HepG2 (cell line): ENCODE measurements around the gene RHO. TPM values are rescaled to one million over a fixed set of nuclear protein-coding genes. Genes with fewer than 3 reads are reported as not detected.

ENCODE experiments used
- BCL6 ChIP-seq: IDR thresholded peaks from 2 replicates; pipeline ENCODE4 v1.6.1; 2016; ENCODE audit warnings: missing genetic modification reagents, missing compliant biosample characterization
- CERS6 ChIP-seq: sonication (generic); formaldehyde crosslinking; IDR thresholded peaks from 2 replicates; pipeline ENCODE4 v1.5.0; 2020; ENCODE audit warnings: missing genetic modification reagents
- ESRRA ChIP-seq: sonication (generic); formaldehyde crosslinking; IDR thresholded peaks from 2 replicates; pipeline ENCODE4 v1.5.1; 2020; ENCODE audit warnings: mild to moderate bottlenecking, low read depth, missing genetic modification reagents
- FOXA3 ChIP-seq: IDR thresholded peaks from 2 replicates; pipeline ENCODE4 v1.6.1; 2016; ENCODE audit warnings: missing genetic modification reagents, missing compliant biosample characterization
- HOXA7 ChIP-seq: sonication (generic); formaldehyde crosslinking; IDR thresholded peaks from 2 replicates; pipeline ENCODE4 v1.8.1; 2022; ENCODE audit warnings: mild to moderate bottlenecking, missing genetic modification reagents, moderate library complexity
- PCBP2 ChIP-seq: fragments of 200-400 bp; formaldehyde crosslinking; optimal IDR thresholded peaks from 2 replicates; pipeline ENCODE3; 2018; ENCODE audit warnings: low read length, low read depth; ENCODE audit not compliant: poor library complexity, severe bottlenecking
- SOX6 ChIP-seq, 2 experiments: fragments of 450-650 bp in 1 of 2; sonication (generic) in 1 of 2; formaldehyde crosslinking in 1 of 2; IDR thresholded peaks; 2 replicates each; pipeline versions ENCODE4 v1.4.0 to v1.6.1; 2017 to 2020; ENCODE audit warnings: antibody characterized with exemption in 1 of 2, mild to moderate bottlenecking in 1 of 2, missing genetic modification reagents in 1 of 2
- TBL1XR1 ChIP-seq: fragments of 150-350 bp; IDR thresholded peaks from 2 replicates; pipeline ENCODE4 v1.6.1; 2014; ENCODE audit warnings: borderline replicate concordance, low read length; ENCODE audit not compliant: partially characterized antibody
- ZNF160 ChIP-seq: sonication (generic); formaldehyde crosslinking; IDR thresholded peaks from 2 replicates; pipeline ENCODE4 v1.8.0; 2022; ENCODE audit warnings: mild to moderate bottlenecking, inconsistent platforms, missing genetic modification reagents
- ZNF407 ChIP-seq: sonication (generic); formaldehyde crosslinking; IDR thresholded peaks from one replicate; pipeline ENCODE4 v1.5.1; 2020; ENCODE audit warnings: mild to moderate bottlenecking, missing genetic modification reagents; ENCODE audit errors: not compliant biosample characterization
- ZNF83 ChIP-seq: sonication (generic); formaldehyde crosslinking; IDR thresholded peaks from 2 replicates; pipeline ENCODE4 v1.4.0; 2020; ENCODE audit warnings: missing genetic modification reagents, mild to moderate bottlenecking, borderline replicate concordance
- polyA plus RNA-seq, 8 experiments: library from polyadenylated mRNA; depleted of rRNA in 3 of 8; stranded (reverse) in 7 of 8; unstranded in 1 of 8; fragments of >200 nt; fragmentation: Illumina TruSeq in 4 of 8; extraction: Trizol in 4 of 8; gene quantifications; 2 replicates each; pipeline versions ENCODE4 v1.2.1 to v1.2.3, GENCODE V29; 2011 to 2016; ENCODE audit warnings: low read depth in 4 of 8, missing spikeins in 1 of 8, mixed read lengths in 1 of 8; ENCODE audit not compliant: insufficient read depth in 1 of 8
- total RNA-seq, 5 experiments: library from RNA; depleted of rRNA; stranded (reverse); fragments of >200 nt; fragmentation: Illumina TruSeq; extraction: Trizol; gene quantifications; 2 replicates each; pipeline ENCODE4 v1.2.3, GENCODE V29; 2016; ENCODE audit warnings: low read depth in 1 of 5
- TF ChIP-seq, protein P1 (sequence below): sonication (generic); formaldehyde crosslinking; IDR thresholded peaks from 2 replicates; pipeline ENCODE4 v1.5.0; 2020; ENCODE audit warnings: mild to moderate bottlenecking, missing genetic modification reagents, borderline replicate concordance
- TF ChIP-seq, protein P2 (sequence below): sonication (generic); formaldehyde crosslinking; IDR thresholded peaks from 2 replicates; pipeline ENCODE4 v1.4.0; 2020; ENCODE audit warnings: mild to moderate bottlenecking, missing genetic modification reagents
- TF ChIP-seq, protein P3 (sequence below): sonication (generic); formaldehyde crosslinking; IDR thresholded peaks from 2 replicates; pipeline ENCODE4 v1.5.0; 2020; ENCODE audit warnings: missing genetic modification reagents

Gene RHO
- total and polyA plus RNA-seq, 2 of the 13 experiments (the other 11 are each of a cell fraction or from before 2014, with no cell fraction given): not detected

- TF ChIP-seq CERS6: no peak
- TF ChIP-seq TBL1XR1: peak; percentile 47
- peak; percentile 46; the same call in 1 of the 2 replicates for TF ChIP-seq FOXA3 (CRISPR knock-in tag)
- TF ChIP-seq ZNF160 (CRISPR knock-in tag): 0 out of 2 replicates have a peak, but pooled peaks have one; percentile 12
- TF ChIP-seq ESRRA (CRISPR knock-in tag): 0 out of 2 replicates have a peak, but pooled peaks have one; percentile 51
- TF ChIP-seq SOX6 (IDR thresholded peaks at IDR 0.05): no peak
- peak; percentile 38; the same call in 1 of the 2 replicates for TF ChIP-seq SOX6 (CRISPR knock-in tag; IDR thresholded peaks at IDR 0.05)
- TF ChIP-seq, protein P1, sequence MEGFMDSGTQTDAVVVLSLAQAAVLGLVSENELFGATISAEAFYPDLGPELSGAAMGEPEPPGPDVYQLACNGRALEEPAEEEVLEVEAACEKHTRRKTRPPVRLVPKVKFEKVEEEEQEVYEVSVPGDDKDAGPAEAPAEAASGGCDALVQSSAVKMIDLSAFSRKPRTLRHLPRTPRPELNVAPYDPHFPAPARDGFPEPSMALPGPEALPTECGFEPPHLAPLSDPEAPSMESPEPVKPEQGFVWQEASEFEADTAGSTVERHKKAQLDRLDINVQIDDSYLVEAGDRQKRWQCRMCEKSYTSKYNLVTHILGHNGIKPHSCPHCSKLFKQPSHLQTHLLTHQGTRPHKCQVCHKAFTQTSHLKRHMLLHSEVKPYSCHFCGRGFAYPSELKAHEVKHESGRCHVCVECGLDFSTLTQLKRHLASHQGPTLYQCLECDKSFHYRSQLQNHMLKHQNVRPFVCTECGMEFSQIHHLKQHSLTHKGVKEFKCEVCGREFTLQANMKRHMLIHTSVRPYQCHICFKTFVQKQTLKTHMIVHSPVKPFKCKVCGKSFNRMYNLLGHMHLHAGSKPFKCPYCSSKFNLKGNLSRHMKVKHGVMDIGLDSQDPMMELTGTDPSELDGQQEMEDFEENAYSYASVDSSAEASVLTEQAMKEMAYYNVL: peak; percentile 39; the same call in 1 of the 2 replicates
- no peak for TF ChIP-seq PCBP2
- TF ChIP-seq ZNF407 (CRISPR knock-in tag): no peak
- peak; percentile 30; the same call in 1 of the 2 replicates for TF ChIP-seq BCL6 (CRISPR knock-in tag)
- no peak for TF ChIP-seq ZNF83
- TF ChIP-seq HOXA7 (CRISPR knock-in tag): no peak
- TF ChIP-seq, protein P2, sequence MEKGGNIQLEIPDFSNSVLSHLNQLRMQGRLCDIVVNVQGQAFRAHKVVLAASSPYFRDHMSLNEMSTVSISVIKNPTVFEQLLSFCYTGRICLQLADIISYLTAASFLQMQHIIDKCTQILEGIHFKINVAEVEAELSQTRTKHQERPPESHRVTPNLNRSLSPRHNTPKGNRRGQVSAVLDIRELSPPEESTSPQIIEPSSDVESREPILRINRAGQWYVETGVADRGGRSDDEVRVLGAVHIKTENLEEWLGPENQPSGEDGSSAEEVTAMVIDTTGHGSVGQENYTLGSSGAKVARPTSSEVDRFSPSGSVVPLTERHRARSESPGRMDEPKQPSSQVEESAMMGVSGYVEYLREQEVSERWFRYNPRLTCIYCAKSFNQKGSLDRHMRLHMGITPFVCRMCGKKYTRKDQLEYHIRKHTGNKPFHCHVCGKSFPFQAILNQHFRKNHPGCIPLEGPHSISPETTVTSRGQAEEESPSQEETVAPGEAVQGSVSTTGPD (CRISPR knock-in tag): 0 out of 2 replicates have a peak, but pooled peaks have one; percentile 36
- TF ChIP-seq, protein P3, sequence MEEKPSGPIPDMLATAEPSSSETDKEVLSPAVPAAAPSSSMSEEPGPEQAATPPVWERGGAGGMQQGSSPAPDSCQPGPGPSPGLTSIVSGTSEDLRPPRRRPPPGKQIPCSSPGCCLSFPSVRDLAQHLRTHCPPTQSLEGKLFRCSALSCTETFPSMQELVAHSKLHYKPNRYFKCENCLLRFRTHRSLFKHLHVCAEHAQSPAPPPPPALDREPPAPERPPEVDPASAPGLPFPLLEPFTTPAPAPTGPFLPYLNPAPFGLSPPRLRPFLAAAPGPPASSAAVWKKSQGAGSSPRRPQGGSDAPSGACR (CRISPR knock-in tag): peak; percentile 47; the same call in 1 of the 2 replicates
Observed at GRCh38 chr3:129534428-129535027, 6.1 kb downstream of the RHO start (continued).
